ENCODE measurements around the gene IL1RAPL1. TPM values are rescaled to one million over a fixed set of nuclear protein-coding genes. Genes with fewer than 3 reads are reported as not detected.
A peak's percentile ranks its signal among the peaks of the same experiment; 100 is the strongest.
"Not testable (repeated sequence)": the region's sequence is repeated elsewhere in the genome, so short reads cannot be mapped to it uniquely, and the experiment has no call there.

Gene IL1RAPL1
- total RNA-seq, 1 experiment from 2014 or later = 2.9 TPM

DNA sequence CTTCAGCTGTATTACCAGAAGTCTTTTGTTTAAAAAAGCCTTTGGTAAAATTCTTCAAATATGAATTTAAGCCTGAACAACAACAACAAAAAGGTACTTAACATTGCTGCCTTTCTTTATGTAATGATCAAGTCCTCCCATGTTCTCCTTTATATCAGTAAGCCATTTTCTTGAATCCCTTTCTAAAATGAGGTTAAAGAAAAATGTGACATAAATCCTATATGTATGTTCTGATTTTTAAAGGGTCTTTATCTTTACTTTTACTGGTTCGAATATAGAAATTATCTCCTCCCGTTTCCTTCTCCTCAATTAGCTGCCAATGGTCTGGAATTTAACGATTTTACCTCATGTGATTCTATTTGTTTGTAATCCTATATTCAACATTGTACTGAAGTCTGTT is 522.8 kb downstream of the IL1RAPL1 start:
- no peaks in the 10 kb centered on the region for H3K27me3 ChIP-seq (ENCODE audit: control insufficient read depth, insufficient read depth, low read length)
- no peak for DNase-seq
- no peak overlapping the region for H3K4me3 ChIP-seq (ENCODE audit: insufficient read depth, low read depth, low read length)
- H3K36me3 ChIP-seq (replicated peaks; ENCODE audit: control insufficient read depth, insufficient read depth, low read length) = no peaks in the 10 kb centered on the region

DNA sequence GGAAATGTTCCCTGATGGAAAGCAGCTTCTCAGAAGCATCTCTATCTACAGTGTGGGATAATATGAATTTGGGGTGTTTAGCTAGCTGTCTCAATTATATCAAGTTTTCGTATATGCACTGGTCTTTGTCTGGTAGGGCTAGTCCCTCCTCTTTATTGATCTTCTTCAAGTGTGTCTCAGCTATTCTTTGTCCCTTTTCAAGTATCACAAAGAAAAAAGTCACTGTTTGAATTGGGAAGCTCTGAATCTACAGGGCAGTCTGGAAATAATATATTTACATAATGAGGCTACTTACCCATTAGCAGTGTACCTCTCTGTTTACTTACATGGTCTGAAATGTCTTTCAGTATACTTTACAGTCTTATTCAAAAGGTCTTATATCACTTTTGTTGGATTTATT is 526.0 kb downstream of the IL1RAPL1 start:
- Histone ChIP-seq H3K4me3 (ENCODE audit: insufficient read depth, low read depth, low read length) (no peak overlapping the region), H3K36me3 (replicated peaks; ENCODE audit: control insufficient read depth, insufficient read depth, low read length) (no peaks in the 10 kb centered on the region), H3K27me3 (ENCODE audit: control insufficient read depth, insufficient read depth, low read length) (no peaks in the 10 kb centered on the region)
- DNase-seq = no peak

- H3K4me3 ChIP-seq (ENCODE audit: insufficient read depth, low read depth, low read length); DNase-seq; H3K36me3 ChIP-seq (replicated peaks; ENCODE audit: control insufficient read depth, insufficient read depth, low read length); H3K27me3 ChIP-seq (ENCODE audit: control insufficient read depth, insufficient read depth, low read length): not testable (repeated sequence)
Measured at GRCh38 chrX:29122817-29123216, 535.6 kb downstream of the IL1RAPL1 start.

- Histone ChIP-seq H3K4me3 (ENCODE audit: insufficient read depth, low read depth, low read length) (no peak overlapping the region), H3K27me3 (ENCODE audit: control insufficient read depth, insufficient read depth, low read length) (no peaks in the 10 kb centered on the region), H3K36me3 (replicated peaks; ENCODE audit: control insufficient read depth, insufficient read depth, low read length) (no peaks in the 10 kb centered on the region)
- no peak for DNase-seq
Measured at GRCh38 chrX:29130905-29131304, 543.7 kb downstream of the IL1RAPL1 start.

- H3K4me3 ChIP-seq (ENCODE audit: insufficient read depth, low read depth, low read length) = no peak overlapping the region
- no peak for DNase-seq
- no peaks in the 10 kb centered on the region for H3K27me3 ChIP-seq (ENCODE audit: control insufficient read depth, insufficient read depth, low read length)
- H3K36me3 ChIP-seq (replicated peaks; ENCODE audit: control insufficient read depth, insufficient read depth, low read length) = no peaks in the 10 kb centered on the region
Measured at GRCh38 chrX:29136904-29137303, 549.7 kb downstream of the IL1RAPL1 start.

- H3K4me3 ChIP-seq (ENCODE audit: insufficient read depth, low read depth, low read length) = no peak overlapping the region
- no peak for DNase-seq
- H3K27me3 ChIP-seq (ENCODE audit: control insufficient read depth, insufficient read depth, low read length) = no peaks in the 10 kb centered on the region
- no peaks in the 10 kb centered on the region for H3K36me3 ChIP-seq (replicated peaks; ENCODE audit: control insufficient read depth, insufficient read depth, low read length)
Measured at GRCh38 chrX:29138003-29138402, 550.8 kb downstream of the IL1RAPL1 start.

DNA sequence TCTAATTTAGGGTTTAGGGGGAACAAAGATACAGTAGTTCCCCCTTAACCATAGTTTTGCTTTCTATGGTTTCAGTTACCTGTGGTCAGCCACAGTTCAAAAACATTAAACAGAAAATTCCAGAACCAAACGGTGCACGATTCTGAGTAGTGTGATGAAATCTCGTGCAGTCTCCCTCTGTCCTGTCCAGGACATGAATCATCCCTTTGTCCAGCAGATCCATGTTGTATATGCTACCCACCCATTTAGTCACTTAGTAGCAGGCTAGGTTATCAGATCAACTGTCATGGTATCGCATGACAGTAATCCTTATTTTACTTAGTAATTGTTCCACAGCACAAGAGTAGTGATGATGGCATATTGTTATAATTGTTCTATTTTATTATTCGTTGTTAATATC is 556.1 kb downstream of the IL1RAPL1 start:
- H3K4me3 ChIP-seq (ENCODE audit: insufficient read depth, low read depth, low read length) = no peak overlapping the region
- DNase-seq = no peak
- no peaks in the 10 kb centered on the region for H3K27me3 ChIP-seq (ENCODE audit: control insufficient read depth, insufficient read depth, low read length)
- no peaks in the 10 kb centered on the region for H3K36me3 ChIP-seq (replicated peaks; ENCODE audit: control insufficient read depth, insufficient read depth, low read length)

DNA sequence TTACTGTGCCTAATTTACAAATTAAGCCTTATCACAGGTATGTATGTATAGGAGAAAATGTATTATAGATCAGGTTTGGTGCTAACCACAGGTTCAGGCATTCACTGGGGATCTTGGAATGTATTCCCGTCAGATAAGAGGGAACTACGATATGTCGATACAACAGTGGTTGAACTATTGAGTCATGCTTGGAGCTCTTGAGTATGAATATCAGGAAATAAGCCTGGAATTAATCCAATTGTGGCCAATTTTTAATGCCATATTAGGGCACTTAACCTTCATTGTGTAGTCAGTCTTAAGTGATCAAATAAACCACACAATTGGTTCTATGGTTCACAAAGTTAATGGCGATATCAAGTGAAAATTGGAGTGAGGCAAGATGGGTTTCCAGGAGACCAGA is 556.5 kb downstream of the IL1RAPL1 start:
- Histone ChIP-seq H3K4me3 (ENCODE audit: insufficient read depth, low read depth, low read length) (no peak overlapping the region), H3K27me3 (ENCODE audit: control insufficient read depth, insufficient read depth, low read length) (no peaks in the 10 kb centered on the region), H3K36me3 (replicated peaks; ENCODE audit: control insufficient read depth, insufficient read depth, low read length) (no peaks in the 10 kb centered on the region)
- no peak for DNase-seq

DNA sequence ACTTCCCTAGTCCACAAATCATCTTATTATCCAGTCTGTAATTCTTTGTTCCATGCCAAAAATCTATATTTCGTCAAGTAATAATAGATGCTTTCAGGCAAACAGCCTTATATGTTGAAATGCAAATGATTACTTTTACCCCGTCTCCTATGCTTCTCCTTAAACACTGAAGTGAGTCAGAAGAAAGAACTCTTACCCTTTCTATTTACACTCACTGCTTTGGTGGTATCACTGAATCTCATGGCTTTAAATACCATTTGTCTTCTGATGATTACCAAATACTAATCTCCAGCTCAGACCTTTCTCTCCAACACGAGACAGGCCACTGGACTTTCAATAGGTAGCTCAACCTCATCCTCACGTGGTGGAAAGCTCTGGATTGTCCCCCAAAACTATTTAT is 558.1 kb downstream of the IL1RAPL1 start:
- H3K27me3 ChIP-seq (ENCODE audit: control insufficient read depth, insufficient read depth, low read length) = no peaks in the 10 kb centered on the region
- no peak overlapping the region for H3K4me3 ChIP-seq (ENCODE audit: insufficient read depth, low read depth, low read length)
- H3K36me3 ChIP-seq (replicated peaks; ENCODE audit: control insufficient read depth, insufficient read depth, low read length) = no peaks in the 10 kb centered on the region
- no peak for DNase-seq

GRCh38 chrX:29148511-29148910 is 561.3 kb downstream of the IL1RAPL1 start:
- DNase-seq = no peak
- no peaks in the 10 kb centered on the region for H3K27me3 ChIP-seq (ENCODE audit: control insufficient read depth, insufficient read depth, low read length)
- no peaks in the 10 kb centered on the region for H3K36me3 ChIP-seq (replicated peaks; ENCODE audit: control insufficient read depth, insufficient read depth, low read length)
- H3K4me3 ChIP-seq (ENCODE audit: insufficient read depth, low read depth, low read length) = no peak overlapping the region

GRCh38 chrX:29155286-29155685 is 568.0 kb downstream of the IL1RAPL1 start:
- DNase-seq = no peak
- Histone ChIP-seq H3K4me3 (ENCODE audit: insufficient read depth, low read depth, low read length) (no peak overlapping the region), H3K27me3 (ENCODE audit: control insufficient read depth, insufficient read depth, low read length) (no peaks in the 10 kb centered on the region), H3K36me3 (replicated peaks; ENCODE audit: control insufficient read depth, insufficient read depth, low read length) (no peaks in the 10 kb centered on the region)

DNA sequence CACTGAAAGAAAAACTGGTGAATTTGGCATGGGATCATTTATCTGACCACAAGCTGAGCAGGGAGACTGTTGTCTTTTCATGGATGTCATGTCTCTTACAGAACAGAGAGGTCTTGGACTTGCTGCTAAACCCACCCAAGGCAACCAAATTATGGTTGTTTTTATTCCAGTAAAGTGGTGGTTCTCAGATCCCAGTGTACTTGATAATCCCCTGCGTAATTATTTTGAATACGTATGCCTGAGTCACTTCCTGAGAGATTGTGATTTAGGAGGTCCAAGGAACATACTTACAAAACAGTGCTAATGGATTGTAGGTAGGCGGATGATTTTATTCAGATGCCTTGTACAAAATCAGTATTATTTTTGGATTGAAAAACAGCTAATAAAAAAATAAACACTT is 585.6 kb downstream of the IL1RAPL1 start:
- Histone ChIP-seq H3K27me3 (ENCODE audit: control insufficient read depth, insufficient read depth, low read length) (no peaks in the 10 kb centered on the region), H3K36me3 (replicated peaks; ENCODE audit: control insufficient read depth, insufficient read depth, low read length) (no peaks in the 10 kb centered on the region)
- DNase-seq = no peak

DNA sequence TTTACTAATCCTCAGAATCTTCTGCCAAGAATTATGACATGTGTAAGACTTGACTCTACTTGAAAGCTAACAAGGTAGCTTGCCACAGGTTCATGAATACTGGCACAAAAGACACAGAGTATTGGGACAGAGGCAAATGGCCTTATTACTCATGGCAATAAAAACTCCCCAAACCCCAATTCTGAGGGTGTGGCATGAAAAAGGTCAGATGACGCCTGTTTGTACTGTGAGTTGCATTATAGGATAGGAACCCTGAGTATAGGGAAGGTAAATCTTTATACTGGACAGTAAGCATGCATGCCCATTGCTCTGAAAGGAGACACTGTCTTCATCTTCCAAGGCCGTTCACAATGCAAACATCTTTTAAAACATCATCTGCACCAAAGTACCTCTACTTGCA is 600.0 kb downstream of the IL1RAPL1 start:
- H3K36me3 ChIP-seq (replicated peaks; ENCODE audit: control insufficient read depth, insufficient read depth, low read length) = no peaks in the 10 kb centered on the region
- H3K27me3 ChIP-seq (ENCODE audit: control insufficient read depth, insufficient read depth, low read length) = no peaks in the 10 kb centered on the region
- no peak overlapping the region for H3K4me3 ChIP-seq (ENCODE audit: insufficient read depth, low read depth, low read length)
- no peak for DNase-seq

More for the DNA sequence above, 585.6 kb downstream of the IL1RAPL1 start:
- H3K4me3 ChIP-seq (ENCODE audit: insufficient read depth, low read depth, low read length) = no peak overlapping the region

DNA sequence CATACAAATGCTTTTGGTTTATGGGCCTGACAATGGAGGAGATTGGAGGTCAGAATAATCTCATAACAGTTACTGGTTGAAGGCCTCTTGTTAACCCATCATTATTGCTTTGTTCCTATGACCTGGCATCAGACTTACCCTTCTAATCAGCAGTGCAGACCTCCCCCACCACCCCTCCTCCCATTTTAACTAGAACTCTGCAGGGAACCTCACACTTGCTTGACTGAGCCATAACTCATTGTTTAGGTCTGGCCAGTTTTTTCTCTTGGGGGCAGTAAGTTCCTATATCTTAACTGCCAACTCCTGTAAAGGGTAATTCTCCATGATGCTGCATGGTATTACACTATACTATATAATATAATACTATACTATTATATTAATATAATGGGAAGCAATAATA is 609.3 kb downstream of the IL1RAPL1 start:
- Histone ChIP-seq H3K36me3 (replicated peaks; ENCODE audit: control insufficient read depth, insufficient read depth, low read length) (no peaks in the 10 kb centered on the region), H3K4me3 (ENCODE audit: insufficient read depth, low read depth, low read length) (no peak overlapping the region), H3K27me3 (ENCODE audit: control insufficient read depth, insufficient read depth, low read length) (no peaks in the 10 kb centered on the region)
- no peak for DNase-seq

GRCh38 chrX:29215251-29215650 is 628.0 kb downstream of the IL1RAPL1 start:
- H3K4me3 ChIP-seq (ENCODE audit: insufficient read depth, low read depth, low read length) = no peak overlapping the region
- peaks cover 15% of the 10 kb centered on the region for H3K27me3 ChIP-seq (ENCODE audit: control insufficient read depth, insufficient read depth, low read length)
- H3K36me3 ChIP-seq (replicated peaks; ENCODE audit: control insufficient read depth, insufficient read depth, low read length) = no peaks in the 10 kb centered on the region
- no peak for DNase-seq

GRCh38 chrX:29225670-29226069 is 638.4 kb downstream of the IL1RAPL1 start:
- DNase-seq = peak; percentile 37
- Histone ChIP-seq H3K4me3 (ENCODE audit: insufficient read depth, low read depth, low read length) (no peak overlapping the region), H3K27me3 (ENCODE audit: control insufficient read depth, insufficient read depth, low read length) (peaks cover 85% of the 10 kb centered on the region), H3K36me3 (replicated peaks; ENCODE audit: control insufficient read depth, insufficient read depth, low read length) (no peaks in the 10 kb centered on the region)
